ENCODE measurements around the gene KCNK1.

The KCNK1 gene

GRCh38 chr1:233704170-233704897, 90.4 kb downstream of the KCNK1 start:
- DNase-seq (ENCODE audit: low read depth in 2 of 2): no peak

- no peak for DNase-seq (ENCODE audit: low read depth in 2 of 2)
Measured at GRCh38 chr1:233704898-233705723, 91.2 kb downstream of the KCNK1 start.

GRCh38 chr1:233707153-233707879, 93.4 kb downstream of the KCNK1 start:
- no peak for DNase-seq (ENCODE audit: low read depth in 2 of 2)

- no peak for DNase-seq (ENCODE audit: low read depth in 2 of 2)
Measured at GRCh38 chr1:233707880-233708815, 94.2 kb downstream of the KCNK1 start.

GRCh38 chr1:233710031-233710430, 96.1 kb downstream of the KCNK1 start:
- DNase-seq (ENCODE audit: low read depth in 2 of 2): no peak

- no peak for DNase-seq (ENCODE audit: low read depth in 2 of 2)
Measured at GRCh38 chr1:233710507-233710906, 96.6 kb downstream of the KCNK1 start.

GRCh38 chr1:233714631-233715217, 100.8 kb downstream of the KCNK1 start:
- no peak for DNase-seq (ENCODE audit: low read depth in 2 of 2)

GRCh38 chr1:233718057-233718456, 104.2 kb downstream of the KCNK1 start:
- DNase-seq (ENCODE audit: low read depth in 2 of 2): no peak

GRCh38 chr1:233719655-233720341, 105.9 kb downstream of the KCNK1 start:
- DNase-seq (ENCODE audit: low read depth in 2 of 2): no peak

GRCh38 chr1:233721004-233721595, 107.2 kb downstream of the KCNK1 start:
- DNase-seq (ENCODE audit: low read depth in 2 of 2): no peak

All from stimulated activated CD4-positive, alpha-beta T cell treated with anti-CD3 and anti-CD28 coated beads, Interleukin-12 subunit alpha, Interleukin-12 subunit beta, amount 100 ng/mL, for 24 hours (primary cell).